HG02623 (cell line): ENCODE results near the gene KEAP1.

Source experiments
- ATAC-seq: cut with Tn5 transposase; IDR thresholded peaks from one replicate; pipeline ENCODE4 v1.9.1; 2021; ENCODE audit warnings: moderate library complexity; ENCODE audit not compliant: unreplicated experiment

KEAP1 gene

DNA sequence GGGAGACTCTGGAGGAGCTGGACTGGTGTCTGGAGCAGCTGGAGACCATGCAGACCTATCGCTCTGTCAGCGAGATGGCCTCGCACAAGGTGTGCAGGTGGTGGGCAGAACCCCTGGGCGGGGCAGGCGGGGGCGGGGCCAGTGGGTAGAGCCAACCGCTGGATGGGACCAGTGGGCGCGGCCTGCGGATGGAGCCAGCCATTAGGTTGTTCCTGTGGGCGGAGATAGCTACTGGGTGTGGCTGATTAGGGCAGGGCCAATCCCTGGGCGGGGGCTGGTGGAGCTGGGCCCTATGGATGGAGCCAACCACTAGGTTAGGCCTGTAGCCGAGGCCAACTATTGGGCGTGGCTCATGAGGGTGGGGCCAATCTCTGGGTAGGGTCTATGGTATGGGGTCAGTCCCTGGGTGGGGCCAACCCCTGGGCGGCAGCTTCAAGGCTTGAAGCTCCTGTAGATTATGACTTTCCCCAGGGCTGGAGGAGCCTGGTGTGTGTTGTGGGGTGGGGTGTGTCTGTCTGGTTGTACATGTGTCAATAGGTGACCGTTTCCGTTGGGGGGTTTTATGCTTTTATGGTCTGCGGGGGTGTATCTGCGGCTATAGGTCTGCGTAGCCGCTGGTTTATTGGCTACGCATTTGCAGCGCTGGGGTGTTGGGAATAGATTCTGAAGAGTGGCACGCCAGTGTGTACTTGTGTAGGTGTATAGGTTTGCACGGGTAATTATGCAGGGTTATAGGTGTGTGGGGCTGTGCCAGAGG lies 52.1 kb downstream of the KEAP1 start:
- ATAC-seq = no peak

DNA sequence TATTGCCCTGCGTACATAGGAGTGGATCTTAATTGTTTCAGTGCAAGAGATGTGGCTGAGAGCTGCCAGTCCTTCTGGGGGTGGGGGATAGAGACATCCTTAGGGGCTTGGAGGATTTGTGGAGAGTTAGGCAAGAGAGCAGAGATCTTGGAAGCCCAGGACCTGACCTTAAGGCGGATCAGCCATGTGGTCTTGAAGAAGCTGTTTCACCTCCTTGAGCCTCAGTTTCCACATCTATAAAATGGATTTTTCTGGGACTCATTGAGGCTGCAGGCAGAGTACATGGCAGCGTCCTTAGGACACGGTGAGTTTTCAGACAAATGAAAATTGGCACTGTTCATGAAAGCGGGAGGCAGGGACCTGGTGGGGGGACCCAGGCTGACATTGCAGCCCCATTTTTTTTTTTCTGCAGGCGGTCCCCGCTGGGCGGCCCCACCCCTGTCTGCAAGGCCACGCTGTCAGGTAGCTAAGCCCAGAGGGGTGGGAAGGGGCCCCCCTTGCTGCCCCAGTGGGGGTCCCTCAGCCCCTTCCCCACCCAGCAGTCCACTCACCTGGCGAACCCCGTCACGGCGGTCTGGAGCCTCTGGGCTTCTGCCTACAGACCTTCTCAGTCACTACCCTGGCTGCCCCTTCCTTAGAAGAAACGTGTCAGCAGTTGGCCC lies 52.8 kb downstream of the KEAP1 start:
- no peak for ATAC-seq

DNA sequence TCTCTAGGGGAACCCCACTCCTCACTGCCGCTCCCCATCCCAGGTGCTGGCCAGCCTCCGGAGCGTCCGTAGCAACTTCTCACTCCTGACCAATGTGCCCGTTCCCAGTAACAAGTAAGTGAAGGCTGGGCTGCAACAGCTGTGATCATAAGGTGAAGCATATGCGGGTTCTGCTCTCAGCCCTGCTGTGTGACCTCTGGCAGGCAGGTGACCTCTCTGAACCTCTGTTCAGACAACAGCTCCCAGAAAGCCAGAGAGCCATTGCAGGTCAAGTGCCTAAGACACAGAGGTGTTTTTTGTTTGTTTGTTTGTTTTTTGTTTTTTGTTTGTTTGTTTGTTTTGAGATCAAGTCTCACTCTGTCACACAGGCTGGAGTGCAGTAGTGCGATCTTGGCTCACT lies 54.1 kb downstream of the KEAP1 start:
- ATAC-seq = no peak

DNA sequence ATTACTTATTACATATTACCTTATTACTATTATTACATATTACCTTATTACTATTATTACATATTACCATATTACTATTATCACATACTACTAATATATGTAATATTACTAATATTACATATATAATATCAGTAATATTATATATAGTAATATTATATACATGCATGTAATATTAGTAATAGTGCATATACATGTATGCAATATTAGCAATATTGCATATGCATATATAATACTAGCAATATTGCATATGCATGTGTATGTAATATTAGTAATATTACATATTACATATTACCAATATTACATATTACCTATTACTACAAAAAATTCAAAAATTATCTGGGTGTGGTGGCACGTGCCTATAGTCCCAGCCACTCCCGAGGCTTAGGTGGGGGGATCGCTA lies 60.5 kb downstream of the KEAP1 start:
- ATAC-seq = no peak

DNA sequence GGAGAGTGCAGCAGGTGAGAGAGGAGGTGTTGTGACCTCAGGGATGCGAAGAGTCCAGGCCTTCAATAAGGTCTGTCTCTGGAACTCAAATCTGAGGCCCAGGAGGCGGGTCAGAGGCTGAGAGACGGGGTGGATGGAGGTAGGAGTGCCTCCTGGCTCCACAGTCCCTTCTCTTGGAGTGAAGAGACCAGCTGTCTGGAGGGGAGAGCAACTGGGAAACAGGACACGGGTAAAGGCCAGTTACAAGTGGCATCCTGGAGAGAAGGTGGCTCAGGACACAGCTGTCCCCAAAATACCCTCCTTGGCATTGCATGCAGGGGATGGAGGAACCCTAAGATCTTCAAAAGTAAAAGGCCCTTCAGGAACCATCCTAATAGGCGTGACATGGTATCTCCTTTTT lies 63.6 kb downstream of the KEAP1 start:
- ATAC-seq = no peak
